Regular cardiac myocyte (primary cell): ENCODE results near the gene ELOVL7. TPM values are rescaled to one million over a fixed set of nuclear protein-coding genes. Genes with fewer than 3 reads are reported as not detected.

Experiments used
- total RNA-seq: library from RNA; depleted of rRNA; stranded (reverse); fragments of >200 nt; gene quantifications from 2 replicates; pipeline ENCODE4 v1.2.3, GENCODE V29; 2014

Gene ELOVL7
- total RNA-seq: under 0.01 and 0.28 TPM in 2 replicates

GRCh38 chr5:60843936-60844905 lies at the start of gene ELOVL7:
Gene ELOVL7, minus strand, starts transcription at chr5:60844269. Its CDS starts 56,872 bp downstream, at chr5:60787397.

Other genes with a start within 250 kb of the ELOVL7 start
- 1.1 and 13.6 TPM in 2 replicates for gene DEPDC1B, start 144.1 kb downstream of the ELOVL7 start, total RNA-seq
- 18.6 and 23.8 TPM in 2 replicates for gene ERCC8, start 100.8 kb upstream of the ELOVL7 start, total RNA-seq
- 30.2 and 39.5 TPM in 2 replicates for gene NDUFAF2, start 100.9 kb upstream of the ELOVL7 start, total RNA-seq